Liver (tissue), 3 donors: ENCODE measurements around the gene KRT34.
"Not testable (repeated sequence)": the region's sequence is repeated elsewhere in the genome, so short reads cannot be mapped to it uniquely, and the experiment has no call there.

ENCODE experiments used
- EGR1 ChIP-seq, 2 donors: IDR thresholded peaks; 2 replicates each; pipeline ENCODE4 v1.6.1; 2016 to 2018; ENCODE audit warnings: antibody characterized with exemption in 2 of 2, low read depth in 2 of 2
- FOXA1 ChIP-seq: IDR thresholded peaks from 2 replicates; pipeline ENCODE4 v1.6.1; 2016; ENCODE audit warnings: antibody characterized with exemption
- GABPA ChIP-seq, 2 donors: IDR thresholded peaks in 1 of 2; conservative IDR thresholded peaks in 1 of 2; 2 replicates each; pipeline ENCODE4 v1.6.1; 2016; ENCODE audit warnings: antibody characterized with exemption in 2 of 2, mild to moderate bottlenecking in 1 of 2, moderate library complexity in 1 of 2
- HNF4A ChIP-seq, 2 donors: conservative IDR thresholded peaks; 2 replicates each; pipeline ENCODE4 v1.6.1; 2016; ENCODE audit warnings: antibody characterized with exemption in 2 of 2, mild to moderate bottlenecking in 2 of 2
- TAF1 ChIP-seq: conservative IDR thresholded peaks from 2 replicates; pipeline ENCODE4 v1.6.1; 2016; ENCODE audit warnings: antibody characterized with exemption, mild to moderate bottlenecking
- YY1 ChIP-seq: IDR thresholded peaks from 2 replicates; pipeline ENCODE4 v1.6.1; 2016; ENCODE audit warnings: antibody characterized with exemption, mild to moderate bottlenecking
- TF ChIP-seq, protein P1 (sequence below): IDR thresholded peaks from 2 replicates; pipeline ENCODE4 v1.6.1; 2016; ENCODE audit warnings: antibody characterized with exemption
- TF ChIP-seq, protein P2 (sequence below): fragments of 150-350 bp; IDR thresholded peaks from 2 replicates; pipeline ENCODE4 v1.5.1; 2017; ENCODE audit warnings: improper control_type of control experiment, low read depth, low read length; ENCODE audit not compliant: missing input control
- TF ChIP-seq, protein P3 (sequence below): IDR thresholded peaks from 2 replicates; pipeline ENCODE4 v1.6.1; 2016; ENCODE audit warnings: antibody characterized with exemption
- donor health status: healthy.
- donor health status: healthy.

DNA sequence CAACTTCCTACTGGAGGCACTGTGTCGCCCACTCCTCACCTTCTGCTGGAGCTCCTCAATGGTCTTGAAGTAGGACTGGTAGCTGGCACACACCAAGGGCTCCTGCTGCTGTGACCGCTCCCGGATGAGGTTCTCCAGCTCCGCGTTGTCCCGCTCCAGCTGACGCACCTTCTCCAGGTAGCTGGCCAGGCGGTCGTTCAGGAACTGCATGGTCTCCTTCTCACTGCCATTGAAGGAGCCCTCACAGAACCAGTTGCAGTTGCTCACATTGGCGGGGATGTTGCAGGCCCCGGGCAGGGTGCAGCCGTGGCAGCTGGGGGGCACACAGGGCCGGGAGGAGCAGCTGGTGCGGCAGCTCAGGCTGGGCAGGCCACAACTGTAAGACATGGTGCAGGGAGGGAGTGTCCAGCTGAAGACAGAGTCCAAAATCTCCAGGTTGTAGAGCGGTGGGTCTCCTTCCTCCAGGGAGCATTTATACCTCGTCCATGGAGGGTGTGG lies 31.7 kb downstream of the KRT34 start, which contains the start of gene KRT33A:
- not testable (repeated sequence) for TF ChIP-seq TAF1; YY1; FOXA1; EGR1 (IDR thresholded peaks at IDR 0.05; ENCODE audit: low read depth in 2 of 2); GABPA (IDR thresholded peaks at IDR 0.05 in 1 of 2, conservative IDR thresholded peaks at IDR 0.05 in 1 of 2); HNF4A (conservative IDR thresholded peaks at IDR 0.05)
- TF ChIP-seq, protein P1, sequence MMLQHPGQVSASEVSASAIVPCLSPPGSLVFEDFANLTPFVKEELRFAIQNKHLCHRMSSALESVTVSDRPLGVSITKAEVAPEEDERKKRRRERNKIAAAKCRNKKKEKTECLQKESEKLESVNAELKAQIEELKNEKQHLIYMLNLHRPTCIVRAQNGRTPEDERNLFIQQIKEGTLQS: not testable (repeated sequence)
- TF ChIP-seq, protein P2, sequence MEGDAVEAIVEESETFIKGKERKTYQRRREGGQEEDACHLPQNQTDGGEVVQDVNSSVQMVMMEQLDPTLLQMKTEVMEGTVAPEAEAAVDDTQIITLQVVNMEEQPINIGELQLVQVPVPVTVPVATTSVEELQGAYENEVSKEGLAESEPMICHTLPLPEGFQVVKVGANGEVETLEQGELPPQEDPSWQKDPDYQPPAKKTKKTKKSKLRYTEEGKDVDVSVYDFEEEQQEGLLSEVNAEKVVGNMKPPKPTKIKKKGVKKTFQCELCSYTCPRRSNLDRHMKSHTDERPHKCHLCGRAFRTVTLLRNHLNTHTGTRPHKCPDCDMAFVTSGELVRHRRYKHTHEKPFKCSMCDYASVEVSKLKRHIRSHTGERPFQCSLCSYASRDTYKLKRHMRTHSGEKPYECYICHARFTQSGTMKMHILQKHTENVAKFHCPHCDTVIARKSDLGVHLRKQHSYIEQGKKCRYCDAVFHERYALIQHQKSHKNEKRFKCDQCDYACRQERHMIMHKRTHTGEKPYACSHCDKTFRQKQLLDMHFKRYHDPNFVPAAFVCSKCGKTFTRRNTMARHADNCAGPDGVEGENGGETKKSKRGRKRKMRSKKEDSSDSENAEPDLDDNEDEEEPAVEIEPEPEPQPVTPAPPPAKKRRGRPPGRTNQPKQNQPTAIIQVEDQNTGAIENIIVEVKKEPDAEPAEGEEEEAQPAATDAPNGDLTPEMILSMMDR: not testable (repeated sequence)
- TF ChIP-seq, protein P3, sequence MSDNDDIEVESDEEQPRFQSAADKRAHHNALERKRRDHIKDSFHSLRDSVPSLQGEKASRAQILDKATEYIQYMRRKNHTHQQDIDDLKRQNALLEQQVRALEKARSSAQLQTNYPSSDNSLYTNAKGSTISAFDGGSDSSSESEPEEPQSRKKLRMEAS: not testable (repeated sequence)
